ENCODE data around the gene NDUFAF4.

NDUFAF4 gene

GRCh38 chr6:96897396-96898240, at the start of gene NDUFAF4:
Gene NDUFAF4 (minus strand): TSS chr6:96897891. CDS start chr6:96897801, 90 bp downstream.
- in situ Hi-C loops (cut with MboI; ENCODE audit: low sequenced_read_pairs), result no loop called here

- in situ Hi-C loops (cut with MboI; ENCODE audit: low sequenced_read_pairs), result no loop called here
These were observed 49.4 kb upstream of the NDUFAF4 start for GRCh38 chr6:96947055-96947454.

- in situ Hi-C loops (cut with MboI; ENCODE audit: low sequenced_read_pairs), result no loop called here
These were observed 46.0 kb upstream of the NDUFAF4 start for GRCh38 chr6:96943555-96944215.

GRCh38 chr6:96942676-96943075, 45.0 kb upstream of the NDUFAF4 start:
- in situ Hi-C loops (cut with MboI; ENCODE audit: low sequenced_read_pairs), result no loop called here

- in situ Hi-C loops (cut with MboI; ENCODE audit: low sequenced_read_pairs), result no loop called here
These were observed 42.6 kb upstream of the NDUFAF4 start for GRCh38 chr6:96940322-96940721.

GRCh38 chr6:96939007-96939805, 41.5 kb upstream of the NDUFAF4 start:
- in situ Hi-C loops (cut with MboI; ENCODE audit: low sequenced_read_pairs), result no loop called here

GRCh38 chr6:96934087-96934486, 36.4 kb upstream of the NDUFAF4 start:
- in situ Hi-C loops (cut with MboI; ENCODE audit: low sequenced_read_pairs), result no loop called here

- in situ Hi-C loops (cut with MboI; ENCODE audit: low sequenced_read_pairs), result no loop called here
These were observed 33.5 kb upstream of the NDUFAF4 start for GRCh38 chr6:96931198-96931597.

GRCh38 chr6:96929741-96930140, 32.0 kb upstream of the NDUFAF4 start:
- in situ Hi-C loops (cut with MboI; ENCODE audit: low sequenced_read_pairs), result no loop called here

- in situ Hi-C loops (cut with MboI; ENCODE audit: low sequenced_read_pairs), result no loop called here
These were observed 30.0 kb upstream of the NDUFAF4 start for GRCh38 chr6:96927660-96928059.

- in situ Hi-C loops (cut with MboI; ENCODE audit: low sequenced_read_pairs), result no loop called here
These were observed 28.7 kb upstream of the NDUFAF4 start for GRCh38 chr6:96926425-96926824.

GRCh38 chr6:96925290-96925687, 27.6 kb upstream of the NDUFAF4 start:
- in situ Hi-C loops (cut with MboI; ENCODE audit: low sequenced_read_pairs), result no loop called here

- in situ Hi-C loops (cut with MboI; ENCODE audit: low sequenced_read_pairs), result no loop called here
These were observed 26.3 kb upstream of the NDUFAF4 start for GRCh38 chr6:96923871-96924493.

- in situ Hi-C loops (cut with MboI; ENCODE audit: low sequenced_read_pairs), result no loop called here
These were observed 25.7 kb upstream of the NDUFAF4 start for GRCh38 chr6:96923400-96923799.

GRCh38 chr6:96917098-96917497, 19.4 kb upstream of the NDUFAF4 start:
- in situ Hi-C loops (cut with MboI; ENCODE audit: low sequenced_read_pairs), result no loop called here

- in situ Hi-C loops (cut with MboI; ENCODE audit: low sequenced_read_pairs), result no loop called here
These were observed 15.9 kb upstream of the NDUFAF4 start for GRCh38 chr6:96913621-96914020.

- in situ Hi-C loops (cut with MboI; ENCODE audit: low sequenced_read_pairs), result no loop called here
These were observed 14.1 kb upstream of the NDUFAF4 start for GRCh38 chr6:96911751-96912150.

GRCh38 chr6:96911171-96911570, 13.5 kb upstream of the NDUFAF4 start:
- in situ Hi-C loops (cut with MboI; ENCODE audit: low sequenced_read_pairs), result no loop called here

GRCh38 chr6:96909811-96910210, 12.1 kb upstream of the NDUFAF4 start:
- in situ Hi-C loops (cut with MboI; ENCODE audit: low sequenced_read_pairs), result no loop called here

- in situ Hi-C loops (cut with MboI; ENCODE audit: low sequenced_read_pairs), result no loop called here
These were observed 9.8 kb upstream of the NDUFAF4 start for GRCh38 chr6:96907498-96907897.

- in situ Hi-C loops (cut with MboI; ENCODE audit: low sequenced_read_pairs), result no loop called here
These were observed 3.2 kb upstream of the NDUFAF4 start for GRCh38 chr6:96900873-96901272.
